Urinary bladder (tissue), 2 donors: ENCODE data around the gene ID3. TPM values are rescaled to one million over a fixed set of nuclear protein-coding genes. Genes with fewer than 3 reads are reported as not detected.

Experiments used
- polyA plus RNA-seq: library from polyadenylated mRNA; stranded (reverse); fragments of 200-250 nt; gene quantifications from one replicate; pipeline ENCODE4 v1.2.3, GENCODE V29; 2013
- total RNA-seq: library from RNA; depleted of rRNA; stranded (reverse); fragments of >200 nt; gene quantifications from one replicate; pipeline ENCODE4 v1.2.3, GENCODE V29; 2014
- donor health status: healthy.

Gene ID3
- total and polyA plus RNA-seq, 2 donors, result 152 to 299 TPM

Other genes with a start within 250 kb of the ID3 start
- 181 TPM for gene HNRNPR, start 215.2 kb downstream of the ID3 start, total RNA-seq
- gene HNRNPR, start 215.2 kb downstream of the ID3 start, polyA plus RNA-seq, result 88.5 TPM
- 64.9 TPM for gene ZNF436, start 189.7 kb downstream of the ID3 start, total RNA-seq
- gene ZNF436, start 189.7 kb downstream of the ID3 start, polyA plus RNA-seq, result 11.3 TPM
- gene TCEA3, start 134.8 kb downstream of the ID3 start, total RNA-seq, result 44.8 TPM
- 28.5 TPM for gene TCEA3, start 134.8 kb downstream of the ID3 start, polyA plus RNA-seq
- 44.3 TPM for gene ASAP3, start 75.3 kb downstream of the ID3 start, total RNA-seq
- gene ASAP3, start 75.3 kb downstream of the ID3 start, polyA plus RNA-seq, result 28.0 TPM
- gene E2F2, start 28.3 kb downstream of the ID3 start, total RNA-seq, result 2.9 TPM
- 0.08 TPM for gene E2F2, start 28.3 kb downstream of the ID3 start, polyA plus RNA-seq
- gene RPL11, start 132.3 kb upstream of the ID3 start, total RNA-seq, result 959 TPM
- 2,380 TPM for gene RPL11, start 132.3 kb upstream of the ID3 start, polyA plus RNA-seq
- gene ELOA, start 184.0 kb upstream of the ID3 start, total RNA-seq, result 17.3 TPM
- gene ELOA, start 184.0 kb upstream of the ID3 start, polyA plus RNA-seq, result 21.5 TPM
- 43.6 TPM for gene PITHD1, start 218.9 kb upstream of the ID3 start, total RNA-seq
- 49.2 TPM for gene PITHD1, start 218.9 kb upstream of the ID3 start, polyA plus RNA-seq
- 15.8 TPM for gene LYPLA2, start 231.6 kb upstream of the ID3 start, total RNA-seq
- gene LYPLA2, start 231.6 kb upstream of the ID3 start, polyA plus RNA-seq, result 40.6 TPM
- 11.2 TPM for gene GALE, start 241.3 kb upstream of the ID3 start, total RNA-seq
- gene GALE, start 241.3 kb upstream of the ID3 start, polyA plus RNA-seq, result 20.2 TPM